K562 (cell line): ENCODE data around the gene CRYBG1. TPM values are rescaled to one million over a fixed set of nuclear protein-coding genes. Genes with fewer than 3 reads are reported as not detected.

Source experiments
- CSDE1 ChIP-seq, 2 experiments: fragments of 450-650 bp; IDR thresholded peaks; 2 replicates each; pipeline ENCODE4 v1.6.1; 2016; ENCODE audit warnings: mild to moderate bottlenecking in 1 of 2
- ESRRA ChIP-seq: fragments of 450-650 bp; IDR thresholded peaks from 2 replicates; pipeline ENCODE4 v1.6.1; 2014; ENCODE audit warnings: low read depth, mild to moderate bottlenecking, moderate library complexity, borderline replicate concordance
- ESRRB ChIP-seq: fragments of 250-450 bp; sonication (Bioruptor Pico); IDR thresholded peaks from 2 replicates; pipeline ENCODE4 v1.5.0; 2020; ENCODE audit warnings: mild to moderate bottlenecking, moderate library complexity, borderline replicate concordance
- ETV1 ChIP-seq: fragments of 450-650 bp; conservative IDR thresholded peaks from 2 replicates; pipeline ENCODE4 v1.6.1; 2016; ENCODE audit warnings: missing genetic modification characterization, control low read depth, low read depth, missing compliant biosample characterization
- FOXK1 ChIP-seq: sonication (generic); formaldehyde crosslinking; IDR thresholded peaks from 2 replicates; pipeline ENCODE4 v1.8.0; 2022; ENCODE audit warnings: missing genetic modification reagents, mild to moderate bottlenecking, borderline replicate concordance
- GABPB1 ChIP-seq: sonication (generic); formaldehyde crosslinking; IDR thresholded peaks from 2 replicates; pipeline ENCODE4 v1.8.0; 2022; ENCODE audit warnings: mild to moderate bottlenecking, missing genetic modification reagents
- NONO ChIP-seq, 2 experiments: fragments of 200-400 bp in 1 of 2; fragments of 450-650 bp in 1 of 2; formaldehyde crosslinking in 1 of 2; IDR thresholded peaks; 2 replicates each; pipeline ENCODE4 v1.6.1; 2017; ENCODE audit warnings: low read depth in 2 of 2, mild to moderate bottlenecking in 2 of 2, moderate library complexity in 2 of 2, low read length in 1 of 2
- PHF21A ChIP-seq: fragments of 450-650 bp; IDR thresholded peaks from 2 replicates; pipeline ENCODE4 v1.6.1; 2017; ENCODE audit warnings: low read depth, borderline replicate concordance
- POLR3G ChIP-seq: IDR thresholded peaks from 2 replicates; pipeline ENCODE4 v1.6.1; 2011; ENCODE audit not compliant: insufficient read length, insufficient replicate concordance; ENCODE audit errors: extremely low read depth
- RFX1 ChIP-seq: fragments of 450-650 bp; IDR thresholded peaks from 2 replicates; pipeline ENCODE4 v1.6.1; 2016; ENCODE audit warnings: mild to moderate bottlenecking, moderate library complexity
- ZNF12 ChIP-seq: sonication (generic); formaldehyde crosslinking; IDR thresholded peaks from 2 replicates; pipeline ENCODE4 v1.4.0; 2020; ENCODE audit warnings: mild to moderate bottlenecking, missing genetic modification reagents
- ZNF76 ChIP-seq: fragments of 250-450 bp; sonication (Bioruptor Pico); IDR thresholded peaks from 2 replicates; pipeline ENCODE4 v1.4.0; 2020; ENCODE audit warnings: mild to moderate bottlenecking, moderate library complexity, borderline replicate concordance
- ZNF780A ChIP-seq: fragments of 250-450 bp; sonication (Bioruptor Pico); IDR thresholded peaks from 2 replicates; pipeline ENCODE4 v1.5.0; 2021; ENCODE audit warnings: mild to moderate bottlenecking
- polyA plus RNA-seq, 8 experiments: library from polyadenylated mRNA; depleted of rRNA in 4 of 8; stranded (reverse) in 5 of 8; unstranded in 3 of 8; fragments of >200 nt; fragmentation: Nextera tagmentation in 2 of 8; fragmentation: Illumina TruSeq in 1 of 8; extraction: Ambion mirVana in 2 of 8; extraction: Trizol in 1 of 8; gene quantifications; 2 replicates each; pipeline versions ENCODE4 v1.2.1 to v1.2.3, GENCODE V29; 2011 to 2014; ENCODE audit warnings: inconsistent platforms in 1 of 8, missing spikeins in 1 of 8
- total RNA-seq, 7 experiments: library from RNA; depleted of rRNA in 6 of 7; stranded (reverse); fragments of >200 nt in 6 of 7; fragmentation: Illumina TruSeq in 2 of 7; extraction: Trizol in 2 of 7; gene quantifications; 2 replicates each; pipeline versions ENCODE4 v1.2.1 to v1.2.3, GENCODE V29; 2011 to 2021; ENCODE audit warnings: low replicate concordance in 1 of 7
- TF ChIP-seq, protein P1 (sequence below): sonication (generic); formaldehyde crosslinking; IDR thresholded peaks from 2 replicates; pipeline ENCODE4 v1.8.0; 2023; ENCODE audit warnings: missing genetic modification reagents, mild to moderate bottlenecking, borderline replicate concordance
- TF ChIP-seq, protein P2 (sequence below): sonication (generic); formaldehyde crosslinking; IDR thresholded peaks from 2 replicates; pipeline ENCODE4 v1.8.1; 2023; ENCODE audit warnings: mild to moderate bottlenecking, missing genetic modification reagents
- TF ChIP-seq, protein P3 (sequence below): sonication (generic); formaldehyde crosslinking; IDR thresholded peaks from 2 replicates; pipeline ENCODE4 v1.8.0; 2022; ENCODE audit warnings: missing genetic modification reagents, mild to moderate bottlenecking, borderline replicate concordance
- TF ChIP-seq, protein P4 (sequence below): fragments of 450-650 bp; IDR thresholded peaks from 2 replicates; pipeline ENCODE4 v1.7.0; 2016; ENCODE audit warnings: borderline replicate concordance

Gene CRYBG1
- total and polyA plus RNA-seq, 9 of the 15 experiments (the other 6 are each of a cell fraction or from before 2014, with no cell fraction given) = 0.07 to 0.47 (median 0.11) TPM

DNA sequence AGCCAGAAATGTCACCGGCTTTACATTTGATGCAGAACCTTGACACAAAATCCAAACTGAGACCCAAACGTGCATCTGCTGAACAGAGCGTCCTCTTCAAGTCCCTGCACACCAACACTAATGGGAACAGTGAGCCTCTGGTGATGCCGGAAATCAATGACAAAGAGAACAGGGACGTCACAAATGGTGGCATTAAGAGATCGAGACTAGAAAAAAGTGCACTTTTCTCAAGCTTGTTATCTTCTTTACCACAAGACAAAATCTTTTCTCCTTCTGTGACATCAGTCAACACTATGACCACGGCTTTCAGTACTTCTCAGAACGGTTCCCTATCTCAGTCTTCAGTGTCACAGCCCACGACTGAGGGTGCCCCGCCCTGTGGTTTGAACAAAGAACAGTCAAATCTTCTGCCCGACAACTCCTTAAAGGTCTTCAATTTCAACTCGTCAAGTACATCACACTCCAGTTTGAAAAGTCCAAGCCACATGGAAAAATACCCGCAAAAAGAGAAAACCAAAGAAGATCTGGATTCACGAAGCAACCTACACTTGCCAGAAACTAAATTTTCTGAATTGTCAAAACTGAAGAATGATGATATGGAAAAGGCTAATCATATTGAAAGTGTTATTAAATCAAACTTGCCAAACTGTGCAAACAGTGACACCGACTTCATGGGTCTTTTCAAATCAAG, 160.3 kb downstream of the CRYBG1 start (continued):
- TF ChIP-seq, protein P1, sequence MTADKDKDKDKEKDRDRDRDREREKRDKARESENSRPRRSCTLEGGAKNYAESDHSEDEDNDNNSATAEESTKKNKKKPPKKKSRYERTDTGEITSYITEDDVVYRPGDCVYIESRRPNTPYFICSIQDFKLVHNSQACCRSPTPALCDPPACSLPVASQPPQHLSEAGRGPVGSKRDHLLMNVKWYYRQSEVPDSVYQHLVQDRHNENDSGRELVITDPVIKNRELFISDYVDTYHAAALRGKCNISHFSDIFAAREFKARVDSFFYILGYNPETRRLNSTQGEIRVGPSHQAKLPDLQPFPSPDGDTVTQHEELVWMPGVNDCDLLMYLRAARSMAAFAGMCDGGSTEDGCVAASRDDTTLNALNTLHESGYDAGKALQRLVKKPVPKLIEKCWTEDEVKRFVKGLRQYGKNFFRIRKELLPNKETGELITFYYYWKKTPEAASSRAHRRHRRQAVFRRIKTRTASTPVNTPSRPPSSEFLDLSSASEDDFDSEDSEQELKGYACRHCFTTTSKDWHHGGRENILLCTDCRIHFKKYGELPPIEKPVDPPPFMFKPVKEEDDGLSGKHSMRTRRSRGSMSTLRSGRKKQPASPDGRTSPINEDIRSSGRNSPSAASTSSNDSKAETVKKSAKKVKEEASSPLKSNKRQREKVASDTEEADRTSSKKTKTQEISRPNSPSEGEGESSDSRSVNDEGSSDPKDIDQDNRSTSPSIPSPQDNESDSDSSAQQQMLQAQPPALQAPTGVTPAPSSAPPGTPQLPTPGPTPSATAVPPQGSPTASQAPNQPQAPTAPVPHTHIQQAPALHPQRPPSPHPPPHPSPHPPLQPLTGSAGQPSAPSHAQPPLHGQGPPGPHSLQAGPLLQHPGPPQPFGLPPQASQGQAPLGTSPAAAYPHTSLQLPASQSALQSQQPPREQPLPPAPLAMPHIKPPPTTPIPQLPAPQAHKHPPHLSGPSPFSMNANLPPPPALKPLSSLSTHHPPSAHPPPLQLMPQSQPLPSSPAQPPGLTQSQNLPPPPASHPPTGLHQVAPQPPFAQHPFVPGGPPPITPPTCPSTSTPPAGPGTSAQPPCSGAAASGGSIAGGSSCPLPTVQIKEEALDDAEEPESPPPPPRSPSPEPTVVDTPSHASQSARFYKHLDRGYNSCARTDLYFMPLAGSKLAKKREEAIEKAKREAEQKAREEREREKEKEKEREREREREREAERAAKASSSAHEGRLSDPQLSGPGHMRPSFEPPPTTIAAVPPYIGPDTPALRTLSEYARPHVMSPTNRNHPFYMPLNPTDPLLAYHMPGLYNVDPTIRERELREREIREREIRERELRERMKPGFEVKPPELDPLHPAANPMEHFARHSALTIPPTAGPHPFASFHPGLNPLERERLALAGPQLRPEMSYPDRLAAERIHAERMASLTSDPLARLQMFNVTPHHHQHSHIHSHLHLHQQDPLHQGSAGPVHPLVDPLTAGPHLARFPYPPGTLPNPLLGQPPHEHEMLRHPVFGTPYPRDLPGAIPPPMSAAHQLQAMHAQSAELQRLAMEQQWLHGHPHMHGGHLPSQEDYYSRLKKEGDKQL (CRISPR knock-in tag) = no peak
- TF ChIP-seq ESRRB (CRISPR knock-in tag) = no peak
- TF ChIP-seq, protein P2, sequence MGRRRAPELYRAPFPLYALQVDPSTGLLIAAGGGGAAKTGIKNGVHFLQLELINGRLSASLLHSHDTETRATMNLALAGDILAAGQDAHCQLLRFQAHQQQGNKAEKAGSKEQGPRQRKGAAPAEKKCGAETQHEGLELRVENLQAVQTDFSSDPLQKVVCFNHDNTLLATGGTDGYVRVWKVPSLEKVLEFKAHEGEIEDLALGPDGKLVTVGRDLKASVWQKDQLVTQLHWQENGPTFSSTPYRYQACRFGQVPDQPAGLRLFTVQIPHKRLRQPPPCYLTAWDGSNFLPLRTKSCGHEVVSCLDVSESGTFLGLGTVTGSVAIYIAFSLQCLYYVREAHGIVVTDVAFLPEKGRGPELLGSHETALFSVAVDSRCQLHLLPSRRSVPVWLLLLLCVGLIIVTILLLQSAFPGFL (CRISPR knock-in tag) = no peak
- TF ChIP-seq ZNF780A (CRISPR knock-in tag) = no peak
- TF ChIP-seq NONO (IDR thresholded peaks at IDR 0.05; ENCODE audit: low read depth in 2 of 2, low read length in 1 of 2) = peak in 1 of 2 experiments; percentile 49; a peak in 1 of 4 replicates
- TF ChIP-seq RFX1 = no peak
- TF ChIP-seq, protein P3, sequence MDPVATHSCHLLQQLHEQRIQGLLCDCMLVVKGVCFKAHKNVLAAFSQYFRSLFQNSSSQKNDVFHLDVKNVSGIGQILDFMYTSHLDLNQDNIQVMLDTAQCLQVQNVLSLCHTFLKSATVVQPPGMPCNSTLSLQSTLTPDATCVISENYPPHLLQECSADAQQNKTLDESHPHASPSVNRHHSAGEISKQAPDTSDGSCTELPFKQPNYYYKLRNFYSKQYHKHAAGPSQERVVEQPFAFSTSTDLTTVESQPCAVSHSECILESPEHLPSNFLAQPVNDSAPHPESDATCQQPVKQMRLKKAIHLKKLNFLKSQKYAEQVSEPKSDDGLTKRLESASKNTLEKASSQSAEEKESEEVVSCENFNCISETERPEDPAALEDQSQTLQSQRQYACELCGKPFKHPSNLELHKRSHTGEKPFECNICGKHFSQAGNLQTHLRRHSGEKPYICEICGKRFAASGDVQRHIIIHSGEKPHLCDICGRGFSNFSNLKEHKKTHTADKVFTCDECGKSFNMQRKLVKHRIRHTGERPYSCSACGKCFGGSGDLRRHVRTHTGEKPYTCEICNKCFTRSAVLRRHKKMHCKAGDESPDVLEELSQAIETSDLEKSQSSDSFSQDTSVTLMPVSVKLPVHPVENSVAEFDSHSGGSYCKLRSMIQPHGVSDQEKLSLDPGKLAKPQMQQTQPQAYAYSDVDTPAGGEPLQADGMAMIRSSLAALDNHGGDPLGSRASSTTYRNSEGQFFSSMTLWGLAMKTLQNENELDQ (CRISPR knock-in tag) = no peak
- 0 out of 2 replicates have a peak, but pooled peaks have one; percentile 5 for TF ChIP-seq ETV1 (tag)
- TF ChIP-seq FOXK1 = no peak
- TF ChIP-seq ESRRA = peak; percentile 86; the same call in 1 of the 2 replicates
- TF ChIP-seq ZNF76 (CRISPR knock-in tag) = no peak
- TF ChIP-seq PHF21A = no peak
- no peak for TF ChIP-seq GABPB1
- no peak for TF ChIP-seq POLR3G
- TF ChIP-seq CSDE1 (IDR thresholded peaks at IDR 0.05) = no peak
- TF ChIP-seq ZNF12 = no peak
- TF ChIP-seq, protein P4, sequence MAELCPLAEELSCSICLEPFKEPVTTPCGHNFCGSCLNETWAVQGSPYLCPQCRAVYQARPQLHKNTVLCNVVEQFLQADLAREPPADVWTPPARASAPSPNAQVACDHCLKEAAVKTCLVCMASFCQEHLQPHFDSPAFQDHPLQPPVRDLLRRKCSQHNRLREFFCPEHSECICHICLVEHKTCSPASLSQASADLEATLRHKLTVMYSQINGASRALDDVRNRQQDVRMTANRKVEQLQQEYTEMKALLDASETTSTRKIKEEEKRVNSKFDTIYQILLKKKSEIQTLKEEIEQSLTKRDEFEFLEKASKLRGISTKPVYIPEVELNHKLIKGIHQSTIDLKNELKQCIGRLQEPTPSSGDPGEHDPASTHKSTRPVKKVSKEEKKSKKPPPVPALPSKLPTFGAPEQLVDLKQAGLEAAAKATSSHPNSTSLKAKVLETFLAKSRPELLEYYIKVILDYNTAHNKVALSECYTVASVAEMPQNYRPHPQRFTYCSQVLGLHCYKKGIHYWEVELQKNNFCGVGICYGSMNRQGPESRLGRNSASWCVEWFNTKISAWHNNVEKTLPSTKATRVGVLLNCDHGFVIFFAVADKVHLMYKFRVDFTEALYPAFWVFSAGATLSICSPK = no peak
